ENCODE measurements around the gene MAPK7.

The MAPK7 gene

DNA sequence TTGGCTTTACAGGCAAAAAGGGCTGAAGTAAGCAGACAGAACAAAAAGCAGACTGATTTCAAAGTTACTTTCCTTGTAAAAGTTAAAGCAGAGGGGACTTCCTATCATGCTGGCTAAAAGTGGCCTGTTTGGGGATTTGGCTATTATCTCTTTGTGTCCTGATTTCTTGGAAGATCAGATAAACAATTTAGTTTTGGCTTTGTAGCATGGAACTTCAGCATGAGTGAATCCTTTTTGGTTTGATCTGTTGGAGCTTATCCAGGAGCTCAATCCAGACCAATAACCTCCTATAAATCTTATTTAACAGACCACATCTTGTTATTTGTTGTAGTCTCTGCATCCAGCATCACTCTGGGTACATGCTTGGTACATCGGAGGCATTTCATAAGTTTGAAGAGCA is 23.9 kb downstream of the MAPK7 start:
- DNase-seq, result no peak

GRCh38 chr17:19403021-19403420 is 24.7 kb downstream of the MAPK7 start:
- DNase-seq, result no peak

GRCh38 chr17:19404264-19404663 is 26.0 kb downstream of the MAPK7 start:
- DNase-seq, result no peak

- DNase-seq, result no peak
Measured at GRCh38 chr17:19405114-19405513, 26.8 kb downstream of the MAPK7 start.

DNA sequence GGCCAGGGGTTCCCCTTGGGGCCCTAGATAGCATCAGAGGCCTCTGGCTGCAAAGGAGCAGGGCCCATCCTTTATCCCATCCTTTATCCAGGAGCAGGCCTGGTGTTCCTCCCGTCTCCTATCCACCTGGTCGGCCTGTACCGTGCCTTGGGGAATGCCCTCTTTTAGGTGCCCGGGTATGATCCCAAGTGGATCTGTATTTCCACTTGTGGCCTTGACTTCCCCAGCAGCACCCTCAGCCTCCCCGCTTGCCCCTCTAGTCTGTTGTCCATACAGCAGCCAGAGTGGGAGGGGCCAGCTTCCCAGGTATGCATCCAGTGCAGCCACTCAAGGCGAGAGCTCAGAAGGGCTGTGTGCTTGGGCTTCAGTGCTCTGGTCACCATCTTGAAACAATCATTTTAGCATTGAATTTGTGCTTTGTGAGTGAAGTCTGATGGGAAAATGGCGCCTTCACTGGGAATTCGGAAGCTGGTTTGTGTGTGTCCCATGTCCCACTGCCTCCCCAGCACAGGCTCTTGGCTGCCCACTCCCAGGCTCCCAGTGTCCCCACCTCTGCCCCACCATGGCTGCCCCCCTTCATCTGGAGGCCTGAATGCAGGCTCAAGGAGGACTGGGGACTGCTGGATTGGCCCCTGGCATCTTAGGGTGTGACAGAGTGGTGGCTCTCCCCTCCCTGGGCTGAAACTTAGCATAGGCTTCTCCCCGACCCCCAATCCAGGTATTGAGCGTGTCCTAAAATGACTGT is 29.5 kb downstream of the MAPK7 start:
- DNase-seq, result no peak

- DNase-seq, result no peak
Measured at GRCh38 chr17:19408346-19408710, 30.0 kb downstream of the MAPK7 start.

DNA sequence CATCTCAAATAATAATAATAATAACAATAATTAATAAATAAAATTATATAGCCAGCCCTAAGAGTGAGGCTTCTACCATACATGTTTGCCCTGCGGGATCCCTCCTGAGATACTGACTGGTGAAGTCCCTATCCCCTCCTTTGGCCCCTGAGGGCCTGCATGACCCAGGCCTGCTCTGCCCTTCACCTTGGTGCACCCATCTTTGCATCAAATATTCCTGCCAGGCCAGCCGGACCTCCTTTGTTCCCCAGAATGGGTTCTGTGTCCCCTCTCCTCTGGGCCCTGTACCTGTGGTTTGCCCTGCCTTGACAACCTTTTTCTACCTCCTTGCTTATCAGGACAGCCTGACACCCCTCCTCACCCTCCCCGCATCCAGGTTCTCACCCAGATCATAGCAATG is 30.8 kb downstream of the MAPK7 start:
- DNase-seq, result no peak

- no peak for DNase-seq
Measured at GRCh38 chr17:19409509-19409908, 31.2 kb downstream of the MAPK7 start.

- DNase-seq, result no peak
Measured at GRCh38 chr17:19410091-19410490, 31.8 kb downstream of the MAPK7 start.

GRCh38 chr17:19410875-19411620 is 32.8 kb downstream of the MAPK7 start, which contains the start of gene RNF112:
Gene RNF112 (plus strand): TSS chr17:19411232. CDS start chr17:19411409, 177 bp downstream.
- DNase-seq, result no peak

DNA sequence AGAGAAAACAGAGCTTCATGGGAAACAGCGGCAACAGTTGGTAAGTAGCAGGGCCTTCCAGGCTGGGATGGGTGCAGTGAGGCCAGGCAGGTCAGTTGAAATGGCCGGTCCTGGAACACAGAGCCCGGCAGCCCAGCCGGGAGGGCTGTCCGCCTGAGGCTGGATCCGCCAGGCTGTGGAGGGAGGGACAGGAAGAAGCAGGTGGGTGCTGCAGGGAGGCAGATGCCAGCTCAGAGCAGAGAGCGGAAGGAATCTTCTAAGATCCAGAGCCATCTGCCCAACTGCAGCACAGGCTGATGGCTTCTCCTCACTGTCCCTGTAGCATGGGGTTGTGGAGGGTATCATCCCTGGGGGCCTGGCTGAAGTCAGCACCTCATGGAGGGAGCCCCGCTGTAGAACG is 33.3 kb downstream of the MAPK7 start:
- no peak for DNase-seq

- no peak for DNase-seq
Measured at GRCh38 chr17:19412510-19412909, 34.2 kb downstream of the MAPK7 start.

DNA sequence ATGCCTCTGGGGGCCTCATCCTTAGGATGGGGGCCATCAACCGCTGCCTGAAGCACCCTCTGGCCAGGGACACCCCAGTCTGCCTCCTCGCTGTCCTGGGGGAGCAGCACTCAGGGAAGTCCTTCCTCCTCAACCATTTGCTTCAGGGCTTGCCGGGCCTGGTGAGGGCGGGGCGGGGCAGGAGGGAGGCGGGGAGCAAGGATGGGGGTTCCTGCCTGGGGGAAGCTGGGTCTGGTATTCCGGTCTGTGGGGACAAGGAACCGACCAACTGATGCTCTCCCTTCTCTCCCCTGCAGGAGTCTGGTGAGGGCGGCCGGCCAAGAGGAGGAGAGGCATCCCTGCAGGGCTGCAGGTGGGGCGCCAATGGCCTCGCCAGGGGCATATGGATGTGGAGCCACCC is 34.7 kb downstream of the MAPK7 start:
- DNase-seq, result no peak

- DNase-seq, result no peak
Measured at GRCh38 chr17:19413761-19414160, 35.5 kb downstream of the MAPK7 start.

- no peak for DNase-seq
Measured at GRCh38 chr17:19414396-19415280, 36.3 kb downstream of the MAPK7 start.

- no peak for DNase-seq
Measured at GRCh38 chr17:19415311-19415710, 37.0 kb downstream of the MAPK7 start.

GRCh38 chr17:19415806-19416775 is 37.8 kb downstream of the MAPK7 start:
- no peak for DNase-seq

GRCh38 chr17:19417611-19418010 is 39.3 kb downstream of the MAPK7 start:
- DNase-seq, result no peak

GRCh38 chr17:19418251-19418992 is 40.1 kb downstream of the MAPK7 start:
- DNase-seq, result peak; percentile 34

- no peak for DNase-seq
Measured at GRCh38 chr17:19421219-19421618, 42.9 kb downstream of the MAPK7 start.

- DNase-seq, result no peak
Measured at GRCh38 chr17:19421926-19422325, 43.6 kb downstream of the MAPK7 start.

Measured in stimulated activated CD8-positive, alpha-beta memory T cell treated with anti-CD3 and anti-CD28 coated beads, Interleukin-4, amount 100 ng/mL, for 48 hours (primary cell).